OCI-LY1 (cell line): ENCODE results near the gene TDRD12.
A peak's percentile ranks its signal among the peaks of the same experiment; 100 is the strongest.

Source experiments
- H2AFZ ChIP-seq: fragments of 200-600 bp; sonication (generic), shearing (Covaris generic); 2 replicates; pipeline ENCODE4 v1.6.0; 2014; ENCODE audit warnings: antibody characterized with exemption, mild to moderate bottlenecking, low read length
- H3F3A ChIP-seq: fragments of 200-600 bp; sonication (generic), shearing (Covaris generic); 2 replicates; pipeline ENCODE4 v1.6.0; 2014; ENCODE audit warnings: mild to moderate bottlenecking, antibody characterized with exemption, low read length, moderate library complexity; ENCODE audit not compliant: insufficient read depth
- H3K27ac ChIP-seq: fragments of 200-600 bp; sonication (generic); 2 replicates; pipeline ENCODE4 v1.5.1; 2014; ENCODE audit warnings: low read length, mixed run types, mild to moderate bottlenecking, low read depth; ENCODE audit not compliant: poor library complexity, severe bottlenecking
- H3K27me3 ChIP-seq: fragments of 200-600 bp; sonication (generic); 2 replicates; pipeline ENCODE4 v1.6.0; 2014; ENCODE audit warnings: antibody characterized with exemption, mild to moderate bottlenecking, low read length, moderate library complexity; ENCODE audit not compliant: insufficient read depth
- H3K36me3 ChIP-seq: fragments of 200-600 bp; sonication (generic); 2 replicates; pipeline ENCODE4 v1.6.1; 2014; ENCODE audit warnings: mild to moderate bottlenecking, antibody characterized with exemption, low read length, moderate library complexity, mixed read lengths; ENCODE audit not compliant: insufficient read depth
- H3K4me1 ChIP-seq: fragments of 200-600 bp; sonication (generic); 2 replicates; pipeline ENCODE4 v1.5.1; 2014; ENCODE audit warnings: mild to moderate bottlenecking, low read length, moderate library complexity; ENCODE audit not compliant: insufficient read depth, severe bottlenecking
- H3K4me2 ChIP-seq: fragments of 200-600 bp; sonication (generic), shearing (Covaris generic); 2 replicates; pipeline ENCODE4 v1.6.1; 2014; ENCODE audit warnings: low read length
- H3K4me3 ChIP-seq: fragments of 200-600 bp; sonication (generic); 2 replicates; pipeline ENCODE4 v1.5.1; 2014; ENCODE audit warnings: low read length, low read depth, mild to moderate bottlenecking, mixed read lengths; ENCODE audit not compliant: poor library complexity, severe bottlenecking
- H3K79me2 ChIP-seq: fragments of 200-600 bp; shearing (Covaris generic); 2 replicates; pipeline ENCODE4 v1.6.1; 2016; ENCODE audit warnings: mixed run types, low read length, mixed read lengths; ENCODE audit not compliant: insufficient read depth
- H3K9ac ChIP-seq: fragments of 200-600 bp; sonication (generic), shearing (Covaris generic); 2 replicates; pipeline ENCODE4 v1.6.1; 2014; ENCODE audit warnings: mild to moderate bottlenecking, low read length, mixed read lengths
- H3K9me2 ChIP-seq: fragments of 200-600 bp; sonication (generic), shearing (Covaris generic); 2 replicates; pipeline ENCODE4 v1.6.1; 2014; ENCODE audit warnings: low read depth, mild to moderate bottlenecking, low read length, mixed read lengths
- H3K9me3 ChIP-seq: fragments of 200-600 bp; shearing (Covaris generic); 2 replicates; pipeline ENCODE4 v1.6.1; 2014; ENCODE audit warnings: low read length, mixed read lengths
- H4K20me1 ChIP-seq: fragments of 200-600 bp; sonication (generic), shearing (Covaris generic); 2 replicates; pipeline ENCODE4 v1.6.0; 2016; ENCODE audit warnings: mild to moderate bottlenecking, low read length; ENCODE audit not compliant: insufficient read depth
- CTCF ChIP-seq: fragments of 200-600 bp; sonication (generic), shearing (Covaris generic); IDR thresholded peaks from 2 replicates; pipeline ENCODE4 v1.5.1; 2017; ENCODE audit warnings: mild to moderate bottlenecking, antibody characterized with exemption, low read length, moderate library complexity, mixed read lengths
- EZH2 ChIP-seq: fragments of 200-600 bp; sonication (generic), shearing (Covaris generic); IDR thresholded peaks from 2 replicates; pipeline ENCODE4 v1.8.0; 2017; ENCODE audit warnings: borderline replicate concordance, mixed run types, mild to moderate bottlenecking, antibody characterized with exemption, low read length, moderate library complexity, mixed read lengths

TDRD12 gene

GRCh38 chr19:32675720-32676185 is 43.8 kb upstream of the TDRD12 start, which contains the start of gene RGS9BP:
TSS of gene RGS9BP (plus strand) at chr19:32675848. CDS start at chr19:32676264, 416 bp downstream.
- Histone ChIP-seq H3K79me2 (peaks cover 23% of the 10 kb centered on the region), H4K20me1 (no peaks in the 10 kb centered on the region), H3F3A (no peaks in the 10 kb centered on the region), H3K9me3 (no peaks in the 10 kb centered on the region), H3K4me3 (peak within 1 kb of the TSS; percentile 91), H3K27me3 (no peaks in the 10 kb centered on the region), H2AFZ (no peak within 1 kb of the TSS), H3K9ac (peak within 1 kb of the TSS; percentile 79), H3K4me2 (peak within 1 kb of the TSS; percentile 85), H3K4me1 (peaks cover 25% of the 10 kb centered on the region), H3K27ac (no peak within 1 kb of the TSS), H3K36me3 (no peaks in the 10 kb centered on the region), H3K9me2 (no peaks in the 10 kb centered on the region)
- TF ChIP-seq CTCF (no peak), EZH2 (no peak)

GRCh38 chr19:32676186-32676894 is 43.2 kb upstream of the TDRD12 start:
- no peaks in the 10 kb centered on the region for H3F3A ChIP-seq
- H3K79me2 ChIP-seq = peaks cover 23% of the 10 kb centered on the region
- H3K27me3 ChIP-seq = no peaks in the 10 kb centered on the region
- H3K9me2 ChIP-seq = no peaks in the 10 kb centered on the region
- peak overlapping the region; percentile 85 for H3K4me2 ChIP-seq
- no peak overlapping the region; the same call in 1 of the 2 replicates for H3K9ac ChIP-seq
- H3K4me3 ChIP-seq = peak overlapping the region; percentile 91
- H2AFZ ChIP-seq = no peak overlapping the region
- H3K9me3 ChIP-seq = no peaks in the 10 kb centered on the region
- H3K36me3 ChIP-seq = no peaks in the 10 kb centered on the region
- no peak overlapping the region for H3K27ac ChIP-seq
- no peak for TF ChIP-seq EZH2
- no peak for TF ChIP-seq CTCF
- peaks cover 25% of the 10 kb centered on the region for H3K4me1 ChIP-seq
- H4K20me1 ChIP-seq = no peaks in the 10 kb centered on the region

- H3K36me3 ChIP-seq = no peaks in the 10 kb centered on the region
- no peaks in the 10 kb centered on the region for H3K9me2 ChIP-seq
- no peak for TF ChIP-seq CTCF
- no peak for TF ChIP-seq EZH2
- no peak overlapping the region for H3K4me2 ChIP-seq
- H3K9ac ChIP-seq = no peak overlapping the region
- no peak overlapping the region for H2AFZ ChIP-seq
- no peak overlapping the region for H3K4me3 ChIP-seq
- peaks cover 19% of the 10 kb centered on the region for H3K79me2 ChIP-seq
- H3F3A ChIP-seq = no peaks in the 10 kb centered on the region
- H3K4me1 ChIP-seq = peaks cover 22% of the 10 kb centered on the region
- no peak overlapping the region for H3K27ac ChIP-seq
- H3K9me3 ChIP-seq = no peaks in the 10 kb centered on the region
- H3K27me3 ChIP-seq = no peaks in the 10 kb centered on the region
- no peaks in the 10 kb centered on the region for H4K20me1 ChIP-seq
Observed at GRCh38 chr19:32676895-32677359, 42.6 kb upstream of the TDRD12 start.
